ENCODE results near the gene SLC8B1. TPM values are rescaled to one million over a fixed set of nuclear protein-coding genes. Genes with fewer than 3 reads are reported as not detected.

The SLC8B1 gene
- total RNA-seq, 4 donors from 2014 or later, result 76.5 to 256 (median 95.5) TPM

DNA sequence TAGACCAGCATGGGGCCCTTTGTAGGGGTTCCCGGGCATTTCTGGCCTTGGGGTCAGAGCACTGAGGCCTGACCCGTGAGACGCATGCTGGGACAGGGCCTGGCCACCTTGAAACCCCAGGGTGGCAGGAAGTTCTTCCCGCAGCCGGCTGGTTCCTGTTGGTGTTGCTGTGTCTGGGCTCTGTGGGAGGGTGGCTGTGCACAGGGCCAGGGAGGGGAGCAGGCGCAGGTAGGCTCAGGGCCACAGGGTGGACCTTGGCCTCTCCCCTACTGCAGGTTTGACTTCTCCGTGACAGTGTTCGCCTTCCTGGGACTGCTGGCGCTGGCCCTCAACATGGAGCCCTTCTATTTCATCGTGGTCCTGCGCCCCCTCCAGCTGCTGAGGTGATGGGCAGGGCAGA is 48.2 kb downstream of the SLC8B1 start:
- 91% methylated on average over 11 of the region's 11 CpGs; no CpG with 5 or more reads in 1 of the 2 donors for WGBS, 2 donors (ENCODE audit: low coverage in 1 of 2)
- H3K4me1 ChIP-seq, result no peaks in the 10 kb centered on the region
- intact Hi-C loops (cut with DNase I; ENCODE audit: low total_unique reads) (no loop called here), in situ Hi-C loops (cut with MboI; ENCODE audit: low pct_ligation_motif_present in 1 of 4, low pct_unique_long_range_greater_than_20kb in 1 of 4, low sequenced_read_pairs in 3 of 4) (no loop called here)
- H3K27me3 ChIP-seq, result no peaks in the 10 kb centered on the region
- H3K27ac ChIP-seq, result no peak overlapping the region
- no peaks in the 10 kb centered on the region for H3K9me3 ChIP-seq
- DNase-seq, result no peak
- no peak for TF ChIP-seq POLR2A (IDR thresholded peaks at IDR 0.05)
- TF ChIP-seq POLR2AphosphoS5 (IDR thresholded peaks at IDR 0.05), result no peak
- no peak for TF ChIP-seq CTCF (IDR thresholded peaks at IDR 0.05)
- no peak for TF ChIP-seq EP300 (IDR thresholded peaks at IDR 0.05; ENCODE audit: low read depth)
- no peak overlapping the region for H3K4me3 ChIP-seq
- H3K36me3 ChIP-seq, result peaks cover 0 to 70% (median 17%) of the 10 kb centered on the region in 4 donors

DNA sequence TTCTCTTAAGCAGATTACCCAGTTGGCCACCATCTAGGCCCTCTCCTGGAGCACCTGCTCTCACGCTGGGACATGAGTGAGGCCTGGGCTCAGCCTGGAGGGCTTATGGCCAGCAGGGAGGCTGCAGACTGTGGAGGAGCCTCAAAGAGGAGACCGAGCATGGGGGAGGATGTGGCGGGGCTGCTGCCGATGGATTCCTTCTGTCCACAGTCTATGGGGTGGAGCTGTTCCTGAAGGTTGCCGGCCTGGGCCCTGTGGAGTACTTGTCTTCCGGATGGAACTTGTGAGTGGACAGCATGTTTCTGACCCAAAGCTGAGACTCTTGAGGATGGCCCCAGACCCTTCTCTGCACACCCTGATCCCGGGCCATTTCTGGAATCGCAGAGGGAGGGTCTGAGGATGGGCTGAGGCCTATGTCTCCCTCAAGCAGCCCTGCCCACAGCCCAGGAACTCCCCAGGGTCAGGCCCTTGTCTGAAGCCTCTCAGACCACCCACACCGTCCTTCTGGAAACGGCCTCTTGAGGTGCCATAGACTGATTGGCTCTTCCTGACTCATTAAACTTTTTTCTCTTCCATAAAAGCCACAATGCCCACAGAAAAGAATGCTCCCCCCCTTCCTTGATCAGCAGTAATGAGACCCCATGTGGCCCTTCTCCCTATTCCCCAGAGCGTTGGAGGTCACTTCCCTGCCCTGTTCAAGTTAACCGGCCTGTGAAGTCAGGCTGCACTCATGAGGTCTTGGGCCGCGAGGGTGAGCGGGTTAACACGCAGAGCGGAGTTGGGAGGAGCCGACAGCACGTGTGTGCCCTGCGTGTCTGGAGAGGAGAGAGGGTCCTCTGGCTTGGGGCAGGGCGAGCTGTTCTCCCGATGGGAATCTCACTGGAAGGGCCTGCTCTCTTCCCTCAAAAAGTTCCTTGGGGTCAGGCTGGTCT is 49.0 kb downstream of the SLC8B1 start:
- Histone ChIP-seq H3K27ac (no peak overlapping the region), H3K4me3 (no peak overlapping the region), H3K36me3 (peaks cover 0 to 66% (median 15%) of the 10 kb centered on the region in 4 donors), H3K27me3 (no peaks in the 10 kb centered on the region), H3K4me1 (no peaks in the 10 kb centered on the region), H3K9me3 (no peaks in the 10 kb centered on the region)
- DNase-seq, result no peak
- WGBS, 2 donors (ENCODE audit: low coverage in 1 of 2), result 88 to 100% methylated on average over 3 to 21 of the region's 22 CpGs
- TF ChIP-seq POLR2A (IDR thresholded peaks at IDR 0.05) (no peak), POLR2AphosphoS5 (IDR thresholded peaks at IDR 0.05) (no peak), EP300 (IDR thresholded peaks at IDR 0.05; ENCODE audit: low read depth) (no peak), CTCF (IDR thresholded peaks at IDR 0.05) (no peak)
- in situ Hi-C loops (cut with MboI; ENCODE audit: low pct_ligation_motif_present in 1 of 4, low pct_unique_long_range_greater_than_20kb in 1 of 4, low sequenced_read_pairs in 3 of 4) (no loop called here), intact Hi-C loops (cut with DNase I; ENCODE audit: low total_unique reads) (no loop called here)

DNA sequence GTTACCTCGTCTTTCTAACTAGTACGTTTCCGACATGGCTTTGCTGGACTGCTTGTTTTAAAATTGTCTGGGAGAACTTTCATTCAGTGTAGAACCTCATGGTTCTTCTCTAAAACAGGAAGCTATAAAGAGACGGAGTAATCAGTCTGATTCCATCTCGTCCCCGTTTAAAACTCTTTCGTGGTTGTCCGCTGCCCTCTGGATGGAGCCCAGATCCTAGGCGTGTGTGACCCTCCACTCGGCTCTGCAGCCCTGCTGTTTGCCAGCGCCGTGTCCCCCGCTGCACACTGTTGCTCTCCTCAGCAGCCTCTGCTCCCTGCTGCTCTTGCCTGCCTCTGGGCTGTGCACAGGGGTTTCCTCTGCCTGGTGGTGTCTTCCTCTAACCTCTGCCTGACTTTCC is 50.2 kb downstream of the SLC8B1 start:
- Histone ChIP-seq H3K36me3 (peaks cover 0 to 63% (median 9%) of the 10 kb centered on the region in 4 donors), H3K27me3 (no peaks in the 10 kb centered on the region), H3K27ac (no peak overlapping the region), H3K9me3 (no peaks in the 10 kb centered on the region), H3K4me3 (no peak overlapping the region), H3K4me1 (no peaks in the 10 kb centered on the region)
- intact Hi-C loops (cut with DNase I; ENCODE audit: low total_unique reads) (no loop called here), in situ Hi-C loops (cut with MboI; ENCODE audit: low pct_ligation_motif_present in 1 of 4, low pct_unique_long_range_greater_than_20kb in 1 of 4, low sequenced_read_pairs in 3 of 4) (no loop called here)
- 65 to 90% methylated on average over 5 to 13 of the region's 13 CpGs for WGBS, 2 donors (ENCODE audit: low coverage in 1 of 2)
- TF ChIP-seq POLR2AphosphoS5 (IDR thresholded peaks at IDR 0.05), result no peak
- no peak for TF ChIP-seq CTCF (IDR thresholded peaks at IDR 0.05)
- TF ChIP-seq POLR2A (IDR thresholded peaks at IDR 0.05), result no peak
- TF ChIP-seq EP300 (IDR thresholded peaks at IDR 0.05; ENCODE audit: low read depth), result no peak
- no peak for DNase-seq

DNA sequence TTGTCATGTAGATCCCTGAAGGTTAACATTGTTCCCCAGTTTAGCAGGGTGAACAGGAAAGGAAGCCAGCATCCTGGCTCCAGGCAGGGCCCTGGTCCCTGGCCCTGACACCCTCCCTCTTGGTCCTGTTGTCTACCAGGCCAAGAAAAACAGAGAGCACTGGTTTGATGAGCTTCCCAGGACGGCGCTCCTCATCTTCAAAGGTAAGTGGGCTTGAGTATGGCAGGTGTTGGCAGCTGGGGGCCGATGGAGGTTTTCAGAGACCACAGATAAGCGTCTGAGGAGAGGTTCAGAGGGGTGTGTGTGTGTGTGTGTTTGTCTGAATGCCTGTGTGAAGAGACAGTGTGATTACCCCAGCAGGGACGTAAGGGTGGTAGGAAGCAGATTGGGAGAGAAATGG is 56.3 kb downstream of the SLC8B1 start:
- no peak for DNase-seq
- intact Hi-C loops (cut with DNase I; ENCODE audit: low total_unique reads) (no loop called here), in situ Hi-C loops (cut with MboI; ENCODE audit: low pct_ligation_motif_present in 1 of 4, low pct_unique_long_range_greater_than_20kb in 1 of 4, low sequenced_read_pairs in 3 of 4) (no loop called here)
- no peak overlapping the region for H3K27ac ChIP-seq
- 82 to 85% methylated on average over 3 to 5 of the region's 5 CpGs for WGBS, 2 donors (ENCODE audit: low coverage in 1 of 2)
- no peaks in the 10 kb centered on the region for H3K9me3 ChIP-seq
- no peaks in the 10 kb centered on the region for H3K4me1 ChIP-seq
- H3K4me3 ChIP-seq, result no peak overlapping the region
- TF ChIP-seq EP300 (IDR thresholded peaks at IDR 0.05; ENCODE audit: low read depth) (no peak), CTCF (IDR thresholded peaks at IDR 0.05) (no peak), POLR2A (IDR thresholded peaks at IDR 0.05) (no peak), POLR2AphosphoS5 (IDR thresholded peaks at IDR 0.05) (no peak)
- peaks cover 0 to 43% (median 16%) of the 10 kb centered on the region in 4 donors for H3K36me3 ChIP-seq
- no peaks in the 10 kb centered on the region for H3K27me3 ChIP-seq
